HG03558 (cell line): ENCODE data around the gene NMUR1.

Experiments
- ATAC-seq: cut with Tn5 transposase; IDR thresholded peaks from one replicate; pipeline ENCODE4 v1.9.1; 2021; ENCODE audit warnings: moderate number of reproducible peaks; ENCODE audit not compliant: unreplicated experiment; ENCODE audit errors: extremely low read depth

The NMUR1 gene

GRCh38 chr2:231554748-231555545, 24.7 kb upstream of the NMUR1 start:
- no peak for ATAC-seq

GRCh38 chr2:231554327-231554726, 24.1 kb upstream of the NMUR1 start:
- ATAC-seq = no peak

- ATAC-seq = no peak
Observed at GRCh38 chr2:231552752-231553151, 22.5 kb upstream of the NMUR1 start.

GRCh38 chr2:231549446-231550239, 19.4 kb upstream of the NMUR1 start:
- ATAC-seq = no peak

- ATAC-seq = no peak
Observed at GRCh38 chr2:231548752-231549151, 18.5 kb upstream of the NMUR1 start.

- ATAC-seq = no peak
Observed at GRCh38 chr2:231547315-231548110, 17.3 kb upstream of the NMUR1 start.

GRCh38 chr2:231546014-231546715, 15.9 kb upstream of the NMUR1 start:
- ATAC-seq = no peak

GRCh38 chr2:231545105-231545902, 15.1 kb upstream of the NMUR1 start:
- ATAC-seq = peak; percentile 93

GRCh38 chr2:231542136-231542535, 11.9 kb upstream of the NMUR1 start:
- no peak for ATAC-seq

GRCh38 chr2:231541645-231542044, 11.4 kb upstream of the NMUR1 start:
- ATAC-seq = no peak

GRCh38 chr2:231539991-231540390, 9.7 kb upstream of the NMUR1 start:
- no peak for ATAC-seq

GRCh38 chr2:231535961-231536360, 5.7 kb upstream of the NMUR1 start:
- no peak for ATAC-seq

- no peak for ATAC-seq
Observed at GRCh38 chr2:231533777-231534125, 3.5 kb upstream of the NMUR1 start.

GRCh38 chr2:231533086-231533776, 3.0 kb upstream of the NMUR1 start:
- no peak for ATAC-seq

GRCh38 chr2:231532756-231533035, 2.5 kb upstream of the NMUR1 start:
- ATAC-seq = no peak

- no peak for ATAC-seq
Observed at GRCh38 chr2:231531883-231532755, 1.9 kb upstream of the NMUR1 start.

- no peak for ATAC-seq
Observed at GRCh38 chr2:231531466-231531865, 1.2 kb upstream of the NMUR1 start.

GRCh38 chr2:231528636-231529030, 1.6 kb downstream of the NMUR1 start:
- ATAC-seq = no peak
